ENCODE data around the gene B3GNT8.

DNA sequence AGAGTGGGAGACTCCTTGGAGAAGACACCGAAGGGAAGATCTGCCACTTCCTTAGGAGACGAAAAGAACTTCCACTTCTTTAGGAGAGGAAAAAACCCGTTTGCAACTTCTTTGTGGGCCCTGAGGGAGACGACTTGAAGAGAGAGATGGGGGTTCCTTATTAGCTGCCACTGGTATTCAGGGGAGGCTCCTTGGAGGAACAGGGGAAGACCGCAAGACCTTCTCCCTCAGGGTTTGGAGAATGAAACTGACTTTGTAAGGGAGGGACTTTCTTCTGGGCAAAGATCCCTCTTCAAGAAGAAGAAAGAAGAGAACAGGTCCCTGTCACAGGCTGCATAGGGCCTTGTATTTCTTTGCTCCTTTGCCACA lies 29.1 kb downstream of the B3GNT8 start:
- TF ChIP-seq TOX (CRISPR knock-in tag; IDR thresholded peaks at IDR 0.05; ENCODE audit: borderline replicate concordance): no peak
- TF ChIP-seq ZFP30 (CRISPR knock-in tag; IDR thresholded peaks at IDR 0.05): no peak
- TF ChIP-seq ARNTL (CRISPR knock-in tag; IDR thresholded peaks at IDR 0.05; ENCODE audit: borderline replicate concordance, low read depth): no peak
- no peak for TF ChIP-seq ZC3H10 (CRISPR knock-in tag; IDR thresholded peaks at IDR 0.05)
- TF ChIP-seq ISL1 (CRISPR knock-in tag; IDR thresholded peaks at IDR 0.05): no peak
- TF ChIP-seq ZNF565 (CRISPR knock-in tag; conservative IDR thresholded peaks at IDR 0.05; ENCODE audit: low read depth): no peak
- TF ChIP-seq RARB (CRISPR knock-in tag; IDR thresholded peaks at IDR 0.05): no peak

Data from SK-N-SH treated with all-trans-retinoic acid at 6 μM for 48 hours (cell line).